CD8-positive, alpha-beta memory T cell (primary cell): ENCODE measurements around the gene ANAPC1. TPM values are rescaled to one million over a fixed set of nuclear protein-coding genes. Genes with fewer than 3 reads are reported as not detected.
"Not testable (repeated sequence)": the region's sequence is repeated elsewhere in the genome, so short reads cannot be mapped to it uniquely, and the experiment has no call there.

Source experiments
- CTCF ChIA-PET: fragments of 350-600 bp; sonication (Branson Sonifier 250); formaldehyde crosslinking; loops from one replicate; lab custom pipeline; 2021; ENCODE audit warnings: antibody characterized with exemption; lab: Charles Lee
- POLR2A ChIA-PET: fragments of 350-600 bp; sonication (Branson Sonifier 250); formaldehyde crosslinking; loops from one replicate; lab custom pipeline; 2021; ENCODE audit warnings: antibody characterized with exemption; lab: Charles Lee
- DNase-seq, 5 donors: peaks; one replicate each; pipeline versions ENCODE4 v3.0.0 to v3.0.0-alpha.2; 2020 to 2022; ENCODE audit warnings: mixed read lengths in 1 of 5
- H3K27ac ChIP-seq: one replicate; pipeline ENCODE4 v1.7.0; 2013; ENCODE audit warnings: low read depth, mild to moderate bottlenecking, low read length, moderate library complexity
- H3K27me3 ChIP-seq: 2 replicates; pipeline ENCODE4 v1.7.0; 2013; ENCODE audit warnings: low read length, mild to moderate bottlenecking; ENCODE audit not compliant: insufficient read depth, poor library complexity, severe bottlenecking
- H3K36me3 ChIP-seq: 2 replicates; pipeline ENCODE4 v1.7.0; 2013; ENCODE audit warnings: mild to moderate bottlenecking, low read length, moderate library complexity; ENCODE audit not compliant: insufficient read depth
- H3K4me1 ChIP-seq: 2 replicates; pipeline ENCODE4 v1.7.0; 2013; ENCODE audit warnings: mild to moderate bottlenecking, low read length, moderate library complexity; ENCODE audit not compliant: insufficient read depth
- H3K4me3 ChIP-seq: 2 replicates; pipeline ENCODE4 v1.7.0; 2013; ENCODE audit warnings: mild to moderate bottlenecking, low read length
- H3K9me3 ChIP-seq: 2 replicates; pipeline ENCODE4 v1.7.0; 2013; ENCODE audit warnings: mild to moderate bottlenecking, low read length
- H3K27ac Mint-ChIP-seq, 8 donors: one replicate each; pipeline ENCODE4 v1.8.0; 2020 to 2021; ENCODE audit warnings: mixed read lengths in 8 of 8, mild to moderate bottlenecking in 6 of 8, inconsistent platforms in 3 of 8, moderate library complexity in 3 of 8
- H3K27me3 Mint-ChIP-seq, 2 donors: one replicate each; pipeline ENCODE4 v1.8.0; 2020 to 2021; ENCODE audit warnings: mixed read lengths in 2 of 2, mild to moderate bottlenecking in 1 of 2, moderate library complexity in 1 of 2
- H3K36me3 Mint-ChIP-seq, 3 donors: one replicate each; pipeline ENCODE4 v1.8.0; 2020 to 2021; ENCODE audit warnings: mixed read lengths in 3 of 3, inconsistent platforms in 1 of 3, mild to moderate bottlenecking in 1 of 3
- H3K4me1 Mint-ChIP-seq, 3 donors: one replicate each; pipeline ENCODE4 v1.8.0; 2020 to 2021; ENCODE audit warnings: mixed read lengths in 3 of 3, inconsistent platforms in 1 of 3, mild to moderate bottlenecking in 1 of 3
- H3K4me3 Mint-ChIP-seq, 7 donors: one replicate each; pipeline ENCODE4 v1.8.0; 2020 to 2021; ENCODE audit warnings: mixed read lengths in 7 of 7, mild to moderate bottlenecking in 6 of 7, moderate library complexity in 4 of 7, inconsistent platforms in 2 of 7
- H3K9me3 Mint-ChIP-seq, 5 donors: one replicate each; pipeline ENCODE4 v1.8.0; 2020 to 2022; ENCODE audit warnings: mixed read lengths in 5 of 5, mild to moderate bottlenecking in 3 of 5, moderate library complexity in 2 of 5, inconsistent platforms in 1 of 5
- polyA plus RNA-seq: library from polyadenylated mRNA; unstranded; fragments of 300-500 nt; fragmentation: Illumina TruSeq; gene quantifications from one replicate; pipeline ENCODE4 v1.2.3, GENCODE V29; 2021
- total RNA-seq, 2 experiments: library from RNA; stranded (reverse); gene quantifications; one replicate each; pipeline ENCODE4 v1.2.3, GENCODE V29; 2021

The ANAPC1 gene
- total and polyA plus RNA-seq, 3 experiments from 2014 or later: 28.9 to 131 (median 128) TPM

GRCh38 chr2:111812970-111813622 lies 70.9 kb downstream of the ANAPC1 start:
- POLR2A ChIA-PET, CTCF ChIA-PET, H3K4me3 Mint-ChIP-seq, H3K36me3 ChIP-seq, H3K27ac ChIP-seq, H3K9me3 Mint-ChIP-seq, H3K4me1 Mint-ChIP-seq, H3K36me3 Mint-ChIP-seq, H3K4me3 ChIP-seq, H3K9me3 ChIP-seq, H3K27me3 ChIP-seq, H3K27me3 Mint-ChIP-seq, DNase-seq, H3K4me1 ChIP-seq, H3K27ac Mint-ChIP-seq: not testable (repeated sequence)

GRCh38 chr2:111790633-111791032 lies 93.4 kb downstream of the ANAPC1 start:
- H3K4me1 ChIP-seq, H3K9me3 Mint-ChIP-seq, H3K4me3 Mint-ChIP-seq, H3K9me3 ChIP-seq, H3K27ac ChIP-seq, POLR2A ChIA-PET, H3K4me1 Mint-ChIP-seq, H3K36me3 ChIP-seq, H3K27me3 ChIP-seq, H3K27me3 Mint-ChIP-seq, CTCF ChIA-PET, DNase-seq, H3K4me3 ChIP-seq, H3K27ac Mint-ChIP-seq: not testable (repeated sequence)
- peaks cover 0 to 17% (median 0%) of the 10 kb centered on the region in 3 donors for H3K36me3 Mint-ChIP-seq

GRCh38 chr2:111784081-111784480 lies 99.9 kb downstream of the ANAPC1 start:
- H3K36me3 ChIP-seq, H3K4me3 ChIP-seq, H3K27me3 ChIP-seq, H3K27me3 Mint-ChIP-seq, H3K4me1 Mint-ChIP-seq, H3K9me3 Mint-ChIP-seq, CTCF ChIA-PET, H3K4me1 ChIP-seq, POLR2A ChIA-PET, DNase-seq, H3K4me3 Mint-ChIP-seq, H3K27ac Mint-ChIP-seq, H3K9me3 ChIP-seq, H3K27ac ChIP-seq: not testable (repeated sequence)
- peaks cover 0 to 15% (median 2%) of the 10 kb centered on the region in 3 donors for H3K36me3 Mint-ChIP-seq

GRCh38 chr2:111782195-111782594 lies 101.8 kb downstream of the ANAPC1 start:
- H3K4me3 ChIP-seq, DNase-seq, H3K27me3 Mint-ChIP-seq, H3K9me3 ChIP-seq, CTCF ChIA-PET, H3K36me3 ChIP-seq, POLR2A ChIA-PET, H3K27me3 ChIP-seq, H3K4me1 ChIP-seq, H3K4me3 Mint-ChIP-seq, H3K9me3 Mint-ChIP-seq, H3K27ac ChIP-seq, H3K4me1 Mint-ChIP-seq, H3K27ac Mint-ChIP-seq: not testable (repeated sequence)
- H3K36me3 Mint-ChIP-seq: peaks cover 0 to 18% (median 2%) of the 10 kb centered on the region in 3 donors

- POLR2A ChIA-PET, H3K4me3 ChIP-seq, H3K4me1 ChIP-seq, H3K36me3 ChIP-seq, CTCF ChIA-PET, H3K27ac ChIP-seq, H3K4me1 Mint-ChIP-seq, H3K27me3 Mint-ChIP-seq, H3K4me3 Mint-ChIP-seq, H3K9me3 ChIP-seq, H3K27ac Mint-ChIP-seq, H3K27me3 ChIP-seq, DNase-seq, H3K9me3 Mint-ChIP-seq: not testable (repeated sequence)
- H3K36me3 Mint-ChIP-seq: peaks cover 0 to 19% (median 2%) of the 10 kb centered on the region in 3 donors
These were observed 102.4 kb downstream of the ANAPC1 start for GRCh38 chr2:111781443-111782094.

- H3K4me1 ChIP-seq, POLR2A ChIA-PET, H3K36me3 ChIP-seq, H3K27me3 Mint-ChIP-seq, H3K4me3 Mint-ChIP-seq, H3K9me3 Mint-ChIP-seq, H3K9me3 ChIP-seq, CTCF ChIA-PET, H3K27ac ChIP-seq, DNase-seq, H3K4me3 ChIP-seq, H3K27ac Mint-ChIP-seq, H3K4me1 Mint-ChIP-seq, H3K27me3 ChIP-seq: not testable (repeated sequence)
- H3K36me3 Mint-ChIP-seq: peaks cover 0 to 24% (median 4%) of the 10 kb centered on the region in 3 donors
These were observed 106.8 kb downstream of the ANAPC1 start for GRCh38 chr2:111777155-111777554.

GRCh38 chr2:111776296-111776695 lies 107.7 kb downstream of the ANAPC1 start:
- H3K4me1 Mint-ChIP-seq, H3K9me3 Mint-ChIP-seq, H3K27ac Mint-ChIP-seq, H3K4me1 ChIP-seq, POLR2A ChIA-PET, DNase-seq, H3K4me3 Mint-ChIP-seq, H3K27ac ChIP-seq, H3K36me3 ChIP-seq, CTCF ChIA-PET, H3K27me3 ChIP-seq, H3K9me3 ChIP-seq, H3K4me3 ChIP-seq, H3K27me3 Mint-ChIP-seq: not testable (repeated sequence)
- peaks cover 0 to 21% (median 4%) of the 10 kb centered on the region in 3 donors for H3K36me3 Mint-ChIP-seq

- CTCF ChIA-PET, H3K27ac ChIP-seq, H3K27me3 Mint-ChIP-seq, H3K4me1 ChIP-seq, H3K9me3 Mint-ChIP-seq, H3K4me3 Mint-ChIP-seq, H3K9me3 ChIP-seq, POLR2A ChIA-PET, DNase-seq, H3K27me3 ChIP-seq, H3K36me3 ChIP-seq, H3K4me1 Mint-ChIP-seq, H3K27ac Mint-ChIP-seq, H3K4me3 ChIP-seq: not testable (repeated sequence)
- H3K36me3 Mint-ChIP-seq: peaks cover 0 to 22% (median 6%) of the 10 kb centered on the region in 3 donors
These were observed 111.8 kb downstream of the ANAPC1 start for GRCh38 chr2:111772180-111772579.
